HG02943 (cell line): ENCODE data around the gene ANTXR1.

ENCODE experiments used
- ATAC-seq: cut with Tn5 transposase; IDR thresholded peaks from one replicate; pipeline ENCODE4 v1.9.1; 2021; ENCODE audit warnings: mild to moderate bottlenecking, low read depth, moderate library complexity; ENCODE audit not compliant: unreplicated experiment

The ANTXR1 gene

GRCh38 chr2:69013142-69013839, at the start of gene ANTXR1:
Gene ANTXR1 (plus strand): TSS chr2:69013179. CDS start chr2:69013500, 321 bp downstream.
- no peak for ATAC-seq

GRCh38 chr2:68964282-68964681, 48.7 kb upstream of the ANTXR1 start:
- ATAC-seq = no peak

GRCh38 chr2:68968221-68968620, 44.8 kb upstream of the ANTXR1 start:
- no peak for ATAC-seq

- no peak for ATAC-seq
Observed at GRCh38 chr2:68969736-68970490, 43.1 kb upstream of the ANTXR1 start.

- ATAC-seq = no peak
Observed at GRCh38 chr2:68970566-68971265, 42.3 kb upstream of the ANTXR1 start.

GRCh38 chr2:68971591-68972231, 41.3 kb upstream of the ANTXR1 start:
- no peak for ATAC-seq

- ATAC-seq = no peak
Observed at GRCh38 chr2:68974251-68974650, 38.7 kb upstream of the ANTXR1 start, which contains the start of gene GKN1. Gene GKN1 (plus strand): TSS chr2:68974636. CDS start chr2:68974678, 42 bp downstream.

GRCh38 chr2:68974946-68975665, 37.9 kb upstream of the ANTXR1 start:
- ATAC-seq = no peak

- ATAC-seq = no peak
Observed at GRCh38 chr2:68975844-68976243, 37.1 kb upstream of the ANTXR1 start.

- ATAC-seq = no peak
Observed at GRCh38 chr2:68977453-68977852, 35.5 kb upstream of the ANTXR1 start.

GRCh38 chr2:68978098-68978497, 34.9 kb upstream of the ANTXR1 start:
- ATAC-seq = no peak

GRCh38 chr2:68980956-68981355, 32.0 kb upstream of the ANTXR1 start:
- no peak for ATAC-seq

GRCh38 chr2:68987021-68987503, 25.9 kb upstream of the ANTXR1 start:
- no peak for ATAC-seq

- ATAC-seq = no peak
Observed at GRCh38 chr2:68989035-68989434, 23.9 kb upstream of the ANTXR1 start.

GRCh38 chr2:68992341-68992740, 20.6 kb upstream of the ANTXR1 start:
- ATAC-seq = no peak

- no peak for ATAC-seq
Observed at GRCh38 chr2:68992933-68993332, 20.0 kb upstream of the ANTXR1 start.

GRCh38 chr2:68993660-68994059, 19.3 kb upstream of the ANTXR1 start:
- no peak for ATAC-seq

- no peak for ATAC-seq
Observed at GRCh38 chr2:68994864-68995263, 18.1 kb upstream of the ANTXR1 start.

GRCh38 chr2:68995916-68996315, 17.1 kb upstream of the ANTXR1 start:
- ATAC-seq = no peak

GRCh38 chr2:68997401-68997800, 15.6 kb upstream of the ANTXR1 start:
- no peak for ATAC-seq
